Body of pancreas (tissue), 4 donors: ENCODE measurements around the gene APOBEC3F. TPM values are rescaled to one million over a fixed set of nuclear protein-coding genes. Genes with fewer than 3 reads are reported as not detected.
"Not testable (repeated sequence)": the region's sequence is repeated elsewhere in the genome, so short reads cannot be mapped to it uniquely, and the experiment has no call there.

Source experiments
- ATAC-seq: fragments of 150-250 bp; one replicate; pipeline ENCODE4 v1.9.1; 2016
- DNase-seq, 4 donors: peaks; one replicate each; pipeline ENCODE4 v3.0.0-alpha.2; 2019
- H3K27ac ChIP-seq, 4 donors: fragments of 200-600 bp; sonication (generic); 1 replicate in 3 of 4; 2 replicates in 1 of 4; pipeline versions ENCODE4 v1.5.1 to v1.6.1; 2016 to 2019; ENCODE audit warnings: mild to moderate bottlenecking in 1 of 4, mixed read lengths in 1 of 4, moderate library complexity in 1 of 4
- H3K27me3 ChIP-seq, 2 donors: fragments of 200-600 bp; sonication (generic); one replicate each; pipeline ENCODE4 v1.6.0; 2016; ENCODE audit warnings: mild to moderate bottlenecking in 1 of 2
- H3K36me3 ChIP-seq, 2 donors: fragments of 200-600 bp; sonication (generic); replicated peaks in 1 of 2; 2 replicates each; pipeline ENCODE4 v1.5.1; 2016; ENCODE audit warnings: low read depth in 2 of 2; ENCODE audit not compliant: insufficient read depth in 1 of 2
- H3K4me1 ChIP-seq: fragments of 200-600 bp; sonication (generic); one replicate; pipeline ENCODE4 v1.6.0; 2016
- H3K4me3 ChIP-seq, 2 donors: fragments of 200-600 bp; sonication (generic); 1 replicate in 1 of 2; 2 replicates in 1 of 2; pipeline ENCODE4 v1.5.1; 2016 to 2019
- H3K9me3 ChIP-seq, 3 donors: fragments of 200-600 bp; sonication (generic); 1 replicate in 2 of 3; 2 replicates in 1 of 3; pipeline ENCODE4 v1.5.1; 2016
- POLR2A ChIP-seq, 3 donors: fragments of 450-650 bp; IDR thresholded peaks; one replicate each; pipeline ENCODE4 v1.6.1; 2016; ENCODE audit warnings: antibody characterized with exemption in 3 of 3, mild to moderate bottlenecking in 2 of 3
- WGBS, 2 donors: methylation state at CpG; one replicate each; pipeline ENCODE4 v1.1.5; 2017; 5-methylcytosine and 5-hydroxymethylcytosine counted together
- intact Hi-C: fragments of 100-400 bp; cut with DNase I; formaldehyde crosslinking; loops from one replicate; pipeline ENCODE4 v1.15.1; 2023
- total RNA-seq, 2 donors: library from RNA; depleted of rRNA; stranded (reverse); fragments of >200 nt; gene quantifications; one replicate each; pipeline ENCODE4 v1.1.0, GENCODE V29; 2016
- TF ChIP-seq, protein P1 (sequence below), 7 experiments: fragments of 450-650 bp in 4 of 7; fragments of 200-600 bp in 3 of 7; sonication (generic) in 3 of 7; IDR thresholded peaks; one replicate each; pipeline ENCODE4 v1.5.1; 2016 to 2019; ENCODE audit warnings: antibody characterized with exemption in 7 of 7

The APOBEC3F gene
- total RNA-seq, 2 donors from 2014 or later = 0.52 to 0.99 TPM

DNA sequence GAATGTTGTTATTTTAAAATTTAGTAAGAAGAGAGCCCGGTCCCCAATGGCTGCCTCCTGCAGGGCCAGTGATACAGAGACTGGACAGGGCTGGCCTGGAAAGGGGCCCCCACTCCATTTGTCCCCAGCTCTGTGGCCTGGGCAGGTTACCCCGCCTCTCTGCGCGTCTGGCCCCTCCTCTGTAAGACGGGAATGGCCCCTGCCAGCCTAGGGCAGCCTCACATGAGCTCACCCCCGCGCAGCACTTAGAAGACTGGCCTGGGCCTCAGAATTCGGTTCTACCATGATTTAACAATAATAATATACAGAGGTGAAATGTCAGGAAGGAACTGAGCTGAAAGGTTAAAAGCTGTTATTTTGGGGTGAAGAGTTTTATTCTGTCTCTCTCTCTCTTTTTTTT, 37.7 kb downstream of the APOBEC3F start:
- peaks cover 9% of the 10 kb centered on the region for H3K4me1 ChIP-seq
- 79 to 84% methylated on average over 8 of the region's 8 CpGs for WGBS, 2 donors
- no peak for TF ChIP-seq POLR2A (IDR thresholded peaks at IDR 0.05)
- TF ChIP-seq, protein P1, sequence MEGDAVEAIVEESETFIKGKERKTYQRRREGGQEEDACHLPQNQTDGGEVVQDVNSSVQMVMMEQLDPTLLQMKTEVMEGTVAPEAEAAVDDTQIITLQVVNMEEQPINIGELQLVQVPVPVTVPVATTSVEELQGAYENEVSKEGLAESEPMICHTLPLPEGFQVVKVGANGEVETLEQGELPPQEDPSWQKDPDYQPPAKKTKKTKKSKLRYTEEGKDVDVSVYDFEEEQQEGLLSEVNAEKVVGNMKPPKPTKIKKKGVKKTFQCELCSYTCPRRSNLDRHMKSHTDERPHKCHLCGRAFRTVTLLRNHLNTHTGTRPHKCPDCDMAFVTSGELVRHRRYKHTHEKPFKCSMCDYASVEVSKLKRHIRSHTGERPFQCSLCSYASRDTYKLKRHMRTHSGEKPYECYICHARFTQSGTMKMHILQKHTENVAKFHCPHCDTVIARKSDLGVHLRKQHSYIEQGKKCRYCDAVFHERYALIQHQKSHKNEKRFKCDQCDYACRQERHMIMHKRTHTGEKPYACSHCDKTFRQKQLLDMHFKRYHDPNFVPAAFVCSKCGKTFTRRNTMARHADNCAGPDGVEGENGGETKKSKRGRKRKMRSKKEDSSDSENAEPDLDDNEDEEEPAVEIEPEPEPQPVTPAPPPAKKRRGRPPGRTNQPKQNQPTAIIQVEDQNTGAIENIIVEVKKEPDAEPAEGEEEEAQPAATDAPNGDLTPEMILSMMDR (IDR thresholded peaks at IDR 0.05) = no peak
- no peak overlapping the region for H3K27ac ChIP-seq
- DNase-seq (no peak), ATAC-seq (no peak)
- intact Hi-C loops = no loop called here
- H3K27me3 ChIP-seq = no peaks in the 10 kb centered on the region
- no peaks in the 10 kb centered on the region for H3K9me3 ChIP-seq
- no peak overlapping the region for H3K4me3 ChIP-seq
- no peaks in the 10 kb centered on the region for H3K36me3 ChIP-seq

DNA sequence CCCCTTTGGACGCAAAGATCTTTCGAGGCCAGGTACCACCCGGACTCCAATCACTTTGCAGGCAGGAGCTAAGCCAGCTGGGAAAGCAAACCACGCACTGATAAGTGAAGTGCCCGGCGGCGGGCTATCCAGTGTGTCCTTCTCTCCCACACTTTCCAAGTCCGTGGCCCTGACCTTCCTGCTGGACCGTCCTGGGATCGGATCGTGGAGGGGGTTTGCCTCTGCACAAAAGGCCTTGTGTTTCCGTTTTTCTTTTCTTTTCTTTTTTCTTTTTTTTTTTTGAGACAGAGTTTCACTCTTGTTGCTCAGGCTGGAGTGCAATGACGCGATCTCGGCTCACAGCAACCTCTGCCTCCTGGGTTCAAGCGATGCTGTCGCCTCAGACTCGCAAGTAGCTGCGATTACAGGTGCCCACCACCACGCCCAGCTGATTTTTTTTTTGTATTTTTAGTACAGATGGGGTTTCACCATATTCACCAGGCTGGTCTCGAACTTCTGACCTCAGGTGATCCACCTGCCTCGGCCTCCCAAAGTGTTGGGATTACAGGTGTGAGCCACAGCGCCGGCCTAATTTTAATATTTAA, 38.5 kb downstream of the APOBEC3F start:
- DNase-seq, H3K36me3 ChIP-seq, H3K27ac ChIP-seq, ATAC-seq, H3K27me3 ChIP-seq, H3K9me3 ChIP-seq, H3K4me1 ChIP-seq, intact Hi-C loops, H3K4me3 ChIP-seq: not testable (repeated sequence)
- 75 to 79% methylated on average over 22 of the region's 24 CpGs for WGBS, 2 donors

DNA sequence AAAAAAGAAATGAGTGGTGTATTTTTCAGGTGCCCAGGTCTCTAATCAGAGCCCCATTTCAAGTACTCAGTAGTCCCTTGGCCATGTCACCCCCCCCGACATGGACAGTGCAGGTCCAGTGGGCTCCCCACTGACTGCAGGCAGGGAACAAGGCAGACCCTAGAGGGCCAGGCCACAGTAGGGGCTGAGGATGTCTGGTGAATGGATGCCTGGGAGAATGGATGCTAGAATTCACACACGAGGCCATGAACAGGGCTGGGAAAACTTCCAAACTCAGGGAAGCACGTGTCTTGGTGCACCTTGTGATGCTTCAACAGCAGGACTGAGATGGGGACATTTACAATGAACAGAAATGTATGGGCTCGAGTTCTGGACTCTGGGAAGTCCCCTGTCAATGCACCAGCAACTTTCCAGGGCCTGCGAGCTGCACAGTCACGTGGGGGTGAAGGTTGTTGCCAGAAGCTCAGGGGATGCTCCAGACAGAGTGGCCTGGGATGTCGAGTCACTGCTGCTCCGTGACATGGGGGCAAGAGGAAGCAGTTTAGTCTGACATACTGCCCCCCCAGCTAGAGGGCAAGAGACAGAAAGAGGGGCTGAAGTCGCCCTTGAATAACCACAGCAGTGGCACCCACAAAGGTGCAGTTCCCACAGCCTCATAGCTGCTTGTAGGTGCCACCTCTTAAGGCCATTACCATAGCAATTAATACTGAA, 39.5 kb downstream of the APOBEC3F start:
- Histone ChIP-seq H3K4me3 (no peak overlapping the region), H3K27ac (no peak overlapping the region), H3K9me3 (no peaks in the 10 kb centered on the region), H3K4me1 (peaks cover 9% of the 10 kb centered on the region), H3K36me3 (no peaks in the 10 kb centered on the region), H3K27me3 (no peaks in the 10 kb centered on the region)
- ATAC-seq (no peak), DNase-seq (no peak)
- intact Hi-C loops = no loop called here
- WGBS, 2 donors = 54 to 71% methylated on average over 7 to 9 of the region's 9 CpGs
- TF ChIP-seq POLR2A (IDR thresholded peaks at IDR 0.05) = no peak

DNA sequence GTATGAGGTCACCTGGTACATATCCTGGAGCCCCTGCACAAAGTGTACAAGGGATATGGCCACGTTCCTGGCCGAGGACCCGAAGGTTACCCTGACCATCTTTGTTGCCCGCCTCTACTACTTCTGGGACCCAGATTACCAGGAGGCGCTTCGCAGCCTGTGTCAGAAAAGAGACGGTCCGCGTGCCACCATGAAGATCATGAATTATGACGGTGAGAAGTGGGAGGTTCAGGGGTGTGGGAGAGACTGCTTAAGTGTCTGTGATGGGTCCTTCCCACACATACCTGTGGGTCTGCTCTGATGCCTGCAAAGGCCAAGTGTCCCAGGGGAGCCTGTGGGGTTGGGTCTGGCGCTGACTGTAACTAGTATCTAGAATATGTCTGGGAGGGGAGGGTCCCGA, 40.4 kb downstream of the APOBEC3F start:
- Histone ChIP-seq H3K4me1 (peaks cover 9% of the 10 kb centered on the region), H3K27me3 (no peaks in the 10 kb centered on the region), H3K9me3 (no peaks in the 10 kb centered on the region), H3K27ac (no peak overlapping the region), H3K36me3 (no peaks in the 10 kb centered on the region), H3K4me3 (no peak overlapping the region)
- TF ChIP-seq POLR2A (IDR thresholded peaks at IDR 0.05) = no peak
- TF ChIP-seq, protein P1 (IDR thresholded peaks at IDR 0.05) = no peak
- intact Hi-C loops = no loop called here
- DNase-seq (no peak), ATAC-seq (no peak)
- WGBS, 2 donors = 80 to 90% methylated on average over 11 to 12 of the region's 12 CpGs

DNA sequence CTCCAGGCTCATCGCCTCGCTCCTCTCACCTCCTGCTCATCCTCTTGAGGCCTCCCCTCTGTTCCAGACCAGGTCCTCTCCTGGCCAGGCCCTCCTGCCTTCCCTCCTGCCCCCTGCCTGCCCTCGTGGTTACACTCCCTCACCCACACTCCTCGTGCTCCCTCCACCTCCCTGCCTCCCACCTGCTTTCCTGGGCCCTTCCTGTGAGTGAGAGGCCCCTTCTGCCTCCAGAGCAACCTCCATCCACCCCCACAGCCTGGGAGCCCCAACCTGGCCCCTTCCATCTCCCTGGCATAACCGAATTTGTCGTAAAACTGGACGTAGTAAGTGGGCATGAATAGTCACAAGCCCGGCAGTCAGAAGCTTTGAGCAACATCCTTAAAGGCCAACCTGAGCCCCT, 40.9 kb downstream of the APOBEC3F start:
- intact Hi-C loops = no loop called here
- H3K27ac ChIP-seq = no peak overlapping the region
- H3K4me3 ChIP-seq = no peak overlapping the region
- no peaks in the 10 kb centered on the region for H3K27me3 ChIP-seq
- no peaks in the 10 kb centered on the region for H3K9me3 ChIP-seq
- DNase-seq (no peak), ATAC-seq (no peak)
- no peaks in the 10 kb centered on the region for H3K36me3 ChIP-seq
- WGBS, 2 donors = 71 to 72% methylated on average over 8 of the region's 8 CpGs
- TF ChIP-seq POLR2A (IDR thresholded peaks at IDR 0.05) = no peak
- TF ChIP-seq, protein P1 (IDR thresholded peaks at IDR 0.05) = no peak
- peaks cover 9% of the 10 kb centered on the region for H3K4me1 ChIP-seq
